CD4-positive, alpha-beta memory T cell (primary cell): ENCODE results near the gene SLC27A5. TPM values are rescaled to one million over a fixed set of nuclear protein-coding genes. Genes with fewer than 3 reads are reported as not detected.
A peak's percentile ranks its signal among the peaks of the same experiment; 100 is the strongest.

Experiments used
- CTCF ChIA-PET: fragments of 350-600 bp; sonication (Branson Sonifier 250); formaldehyde crosslinking; loops from one replicate; lab custom pipeline; 2021; ENCODE audit warnings: inconsistent platforms; ENCODE audit not compliant: partially characterized antibody; lab: Charles Lee
- POLR2A ChIA-PET: fragments of 350-600 bp; sonication (Branson Sonifier 250); formaldehyde crosslinking; loops from one replicate; lab custom pipeline; 2021; ENCODE audit not compliant: partially characterized antibody; lab: Charles Lee
- DNase-seq, 5 donors: peaks; one replicate each; pipeline versions ENCODE4 v3.0.0 to v3.0.0-alpha.2; 2020 to 2022; ENCODE audit warnings: mixed read lengths in 1 of 5
- H3K27ac ChIP-seq: one replicate; pipeline ENCODE4 v1.7.0; 2013; ENCODE audit warnings: low read depth, low read length
- H3K27me3 ChIP-seq: 2 replicates; pipeline ENCODE4 v1.7.0; 2013; ENCODE audit warnings: mild to moderate bottlenecking, low read length, moderate library complexity; ENCODE audit not compliant: insufficient read depth
- H3K36me3 ChIP-seq: 2 replicates; pipeline ENCODE4 v1.7.0; 2013; ENCODE audit warnings: mild to moderate bottlenecking, low read length, moderate library complexity; ENCODE audit not compliant: insufficient read depth
- H3K4me1 ChIP-seq: 2 replicates; pipeline ENCODE4 v1.7.0; 2013; ENCODE audit warnings: mild to moderate bottlenecking, low read length, moderate library complexity; ENCODE audit not compliant: insufficient read depth
- H3K4me3 ChIP-seq, 2 donors: one replicate each; pipeline ENCODE4 v1.7.0; 2013; ENCODE audit warnings: low read length in 2 of 2, mild to moderate bottlenecking in 1 of 2
- H3K9me3 ChIP-seq, 2 donors: one replicate each; pipeline ENCODE4 v1.7.0; 2013; ENCODE audit warnings: low read length in 2 of 2, control low read depth in 1 of 2; ENCODE audit not compliant: control insufficient read depth in 1 of 2
- H3K27ac Mint-ChIP-seq, 7 donors: one replicate each; pipeline ENCODE4 v1.8.0; 2020 to 2021; ENCODE audit warnings: mixed read lengths in 7 of 7, mild to moderate bottlenecking in 6 of 7, inconsistent platforms in 3 of 7, moderate library complexity in 3 of 7
- H3K27me3 Mint-ChIP-seq, 2 donors: one replicate each; pipeline ENCODE4 v1.8.0; 2020 to 2021; ENCODE audit warnings: mixed read lengths in 2 of 2
- H3K36me3 Mint-ChIP-seq, 2 donors: one replicate each; pipeline ENCODE4 v1.8.0; 2020 to 2021; ENCODE audit warnings: mixed read lengths in 2 of 2, inconsistent platforms in 1 of 2, mild to moderate bottlenecking in 1 of 2
- H3K4me1 Mint-ChIP-seq, 4 donors: one replicate each; pipeline ENCODE4 v1.8.0; 2020 to 2021; ENCODE audit warnings: mixed read lengths in 4 of 4, mild to moderate bottlenecking in 1 of 4
- H3K4me3 Mint-ChIP-seq, 8 donors: one replicate each; pipeline ENCODE4 v1.8.0; 2020 to 2021; ENCODE audit warnings: mixed read lengths in 8 of 8, mild to moderate bottlenecking in 7 of 8, moderate library complexity in 6 of 8, inconsistent platforms in 3 of 8
- H3K9me3 Mint-ChIP-seq, 8 donors: one replicate each; pipeline ENCODE4 v1.8.0; 2020 to 2021; ENCODE audit warnings: mixed read lengths in 8 of 8, mild to moderate bottlenecking in 5 of 8, inconsistent platforms in 3 of 8, moderate library complexity in 1 of 8
- intact Hi-C: fragments of 100-400 bp; cut with micrococcal nuclease; formaldehyde crosslinking; loops from one replicate; pipeline ENCODE4 v1.15.1; 2023
- polyA plus RNA-seq, 2 donors: library from polyadenylated mRNA; unstranded; fragments of 300-500 nt; fragmentation: Illumina TruSeq; gene quantifications; one replicate each; pipeline ENCODE4 v1.2.3, GENCODE V29; 2021
- total RNA-seq, 2 experiments: library from RNA; stranded (reverse); gene quantifications; one replicate each; pipeline ENCODE4 v1.2.3, GENCODE V29; 2021

SLC27A5 gene
- total and polyA plus RNA-seq, 4 experiments from 2014 or later = 10.5 to 23.6 (median 14.1) TPM

- Mint-ChIP-seq H3K4me3 (peak overlapping the region; percentile 41 to 79 (median 66)), H3K9me3 (no peaks in the 10 kb centered on the region), H3K27me3 (peaks cover 0 to 10% of the 10 kb centered on the region in 2 donors), H3K4me1 (peaks cover 3 to 11% (median 5%) of the 10 kb centered on the region in 4 donors), H3K27ac (peak overlapping the region in 5 of 7 donors; percentile 47 to 91 (median 72)), H3K36me3 (no peaks in the 10 kb centered on the region)
- Histone ChIP-seq H3K9me3 (no peaks in the 10 kb centered on the region), H3K4me1 (peaks cover 15% of the 10 kb centered on the region), H3K4me3 (peak overlapping the region in 1 of 2 donors; percentile 37), H3K27me3 (no peaks in the 10 kb centered on the region), H3K27ac (no peak overlapping the region), H3K36me3 (no peaks in the 10 kb centered on the region)
- POLR2A ChIA-PET = interaction anchor here (0.9 to 1.4 kb wide), 4 partner anchors 16 to 37 kb away, joined by 3 to 16 read pairs (median 3); partner anchors contain the start of genes CHMP2A and ZBTB45
- CTCF ChIA-PET = interaction anchor here (0.8 kb wide), 1 partner anchor 19 kb away, joined by 3 read pairs; the partner anchor contains the start of gene ZBTB45
- intact Hi-C loops = no loop called here
- peak in 2 of 5 donors; percentile 33 to 36 for DNase-seq
These were observed 26.7 kb upstream of the SLC27A5 start for GRCh38 chr19:58538257-58539168.

GRCh38 chr19:58536852-58537798, 25.3 kb upstream of the SLC27A5 start:
- Histone ChIP-seq H3K9me3 (no peaks in the 10 kb centered on the region), H3K4me1 (peaks cover 15% of the 10 kb centered on the region), H3K4me3 (no peak overlapping the region), H3K27me3 (no peaks in the 10 kb centered on the region), H3K36me3 (no peaks in the 10 kb centered on the region), H3K27ac (no peak overlapping the region)
- Mint-ChIP-seq H3K9me3 (no peaks in the 10 kb centered on the region), H3K27me3 (peaks cover under 1 to 8% of the 10 kb centered on the region in 2 donors), H3K36me3 (no peaks in the 10 kb centered on the region), H3K27ac (peak overlapping the region in 3 of 7 donors; percentile 8 to 68 (median 9)), H3K4me1 (peaks cover 0 to 10% (median 4%) of the 10 kb centered on the region in 4 donors), H3K4me3 (peak overlapping the region in 4 of 8 donors; percentile 24 to 60 (median 38))
- CTCF ChIA-PET = no interaction called here
- intact Hi-C loops = no loop called here
- POLR2A ChIA-PET = interaction anchor here (1.0 kb wide), 1 partner anchor 38 kb away, joined by 3 read pairs; no protein-coding TSS in a partner anchor
- DNase-seq = no peak

GRCh38 chr19:58535857-58536256, 24.1 kb upstream of the SLC27A5 start:
- Histone ChIP-seq H3K9me3 (no peaks in the 10 kb centered on the region), H3K27ac (no peak overlapping the region), H3K4me3 (no peak overlapping the region), H3K36me3 (no peaks in the 10 kb centered on the region), H3K4me1 (peaks cover 15% of the 10 kb centered on the region), H3K27me3 (no peaks in the 10 kb centered on the region)
- ChIA-PET CTCF (interaction anchor here (1.0 kb wide), 1 partner anchor 16 kb away, joined by 3 read pairs; the partner anchor contains the start of gene ZBTB45), POLR2A (interaction anchor here (0.7 kb wide), 1 partner anchor 7 kb away, joined by 3 read pairs; no protein-coding TSS in a partner anchor)
- intact Hi-C loops = no loop called here
- Mint-ChIP-seq H3K4me3 (no peak overlapping the region), H3K4me1 (peaks cover 0 to 10% (median 4%) of the 10 kb centered on the region in 4 donors), H3K27ac (no peak overlapping the region), H3K36me3 (no peaks in the 10 kb centered on the region), H3K9me3 (no peaks in the 10 kb centered on the region), H3K27me3 (peaks cover 2 to 13% of the 10 kb centered on the region in 2 donors)
- DNase-seq = no peak

GRCh38 chr19:58531034-58531840, 19.4 kb upstream of the SLC27A5 start:
- CTCF ChIA-PET = no interaction called here
- no peak overlapping the region for H3K27ac Mint-ChIP-seq
- Histone ChIP-seq H3K36me3 (no peaks in the 10 kb centered on the region), H3K27ac (no peak overlapping the region), H3K9me3 (no peaks in the 10 kb centered on the region), H3K4me3 (no peak overlapping the region), H3K4me1 (no peaks in the 10 kb centered on the region), H3K27me3 (no peaks in the 10 kb centered on the region)
- H3K4me1 Mint-ChIP-seq = no peaks in the 10 kb centered on the region
- POLR2A ChIA-PET = interaction anchor here (1.1 kb wide), 1 partner anchor 11 kb away, joined by 6 read pairs; the partner anchor contains the start of gene ZBTB45
- DNase-seq = no peak
- H3K27me3 Mint-ChIP-seq = peaks cover 2 to 8% of the 10 kb centered on the region in 2 donors
- H3K4me3 Mint-ChIP-seq = no peak overlapping the region
- intact Hi-C loops = no loop called here
- H3K36me3 Mint-ChIP-seq = no peaks in the 10 kb centered on the region
- peaks cover 0 to 3% (median 0%) of the 10 kb centered on the region in 8 donors for H3K9me3 Mint-ChIP-seq

GRCh38 chr19:58529405-58529804, 17.6 kb upstream of the SLC27A5 start:
- no peaks in the 10 kb centered on the region for H3K36me3 ChIP-seq
- no peak overlapping the region for H3K27ac ChIP-seq
- Mint-ChIP-seq H3K9me3 (peaks cover 0 to 3% (median 0%) of the 10 kb centered on the region in 8 donors), H3K27ac (peak overlapping the region in 1 of 7 donors; percentile 35), H3K4me1 (no peaks in the 10 kb centered on the region), H3K27me3 (peaks cover 2 to 8% of the 10 kb centered on the region in 2 donors), H3K4me3 (no peak overlapping the region), H3K36me3 (no peaks in the 10 kb centered on the region)
- DNase-seq = no peak
- no peak overlapping the region for H3K4me3 ChIP-seq
- intact Hi-C loops = no loop called here
- H3K9me3 ChIP-seq = no peaks in the 10 kb centered on the region
- no peaks in the 10 kb centered on the region for H3K27me3 ChIP-seq
- CTCF ChIA-PET = interaction anchor here (1.5 kb wide), 2 partner anchors 9 to 15 kb away, joined by 3 to 9 read pairs; partner anchors contain the start of gene ZBTB45
- no peaks in the 10 kb centered on the region for H3K4me1 ChIP-seq
- POLR2A ChIA-PET = no interaction called here

- intact Hi-C loops = no loop called here
- H3K27me3 Mint-ChIP-seq = no peaks in the 10 kb centered on the region
- peaks cover 0 to 13% of the 10 kb centered on the region in 2 donors for H3K36me3 Mint-ChIP-seq
- Histone ChIP-seq H3K27ac (no peak overlapping the region), H3K9me3 (no peaks in the 10 kb centered on the region), H3K27me3 (no peaks in the 10 kb centered on the region), H3K36me3 (no peaks in the 10 kb centered on the region), H3K4me3 (no peak overlapping the region), H3K4me1 (peaks cover 21% of the 10 kb centered on the region)
- ChIA-PET POLR2A (interaction anchor here (5.4 kb wide), 1 partner anchor 32 kb away, joined by 86 read pairs; the partner anchor contains the start of gene CHMP2A), CTCF (interaction anchor here (1.0 to 13.8 kb wide), 4 partner anchors 9 to 58 kb away, joined by 3 to 260 read pairs (median 7); partner anchors contain the start of gene SLC27A5)
- no peak overlapping the region for H3K4me3 Mint-ChIP-seq
- DNase-seq = no peak
- H3K9me3 Mint-ChIP-seq = no peaks in the 10 kb centered on the region
- H3K4me1 Mint-ChIP-seq = peaks cover 14 to 27% (median 22%) of the 10 kb centered on the region in 4 donors
- peak overlapping the region in 5 of 7 donors; percentile 14 to 62 (median 21) for H3K27ac Mint-ChIP-seq
These were observed 10.9 kb upstream of the SLC27A5 start for GRCh38 chr19:58522709-58523108.
